ENCODE data around the gene LCN6.

DNA sequence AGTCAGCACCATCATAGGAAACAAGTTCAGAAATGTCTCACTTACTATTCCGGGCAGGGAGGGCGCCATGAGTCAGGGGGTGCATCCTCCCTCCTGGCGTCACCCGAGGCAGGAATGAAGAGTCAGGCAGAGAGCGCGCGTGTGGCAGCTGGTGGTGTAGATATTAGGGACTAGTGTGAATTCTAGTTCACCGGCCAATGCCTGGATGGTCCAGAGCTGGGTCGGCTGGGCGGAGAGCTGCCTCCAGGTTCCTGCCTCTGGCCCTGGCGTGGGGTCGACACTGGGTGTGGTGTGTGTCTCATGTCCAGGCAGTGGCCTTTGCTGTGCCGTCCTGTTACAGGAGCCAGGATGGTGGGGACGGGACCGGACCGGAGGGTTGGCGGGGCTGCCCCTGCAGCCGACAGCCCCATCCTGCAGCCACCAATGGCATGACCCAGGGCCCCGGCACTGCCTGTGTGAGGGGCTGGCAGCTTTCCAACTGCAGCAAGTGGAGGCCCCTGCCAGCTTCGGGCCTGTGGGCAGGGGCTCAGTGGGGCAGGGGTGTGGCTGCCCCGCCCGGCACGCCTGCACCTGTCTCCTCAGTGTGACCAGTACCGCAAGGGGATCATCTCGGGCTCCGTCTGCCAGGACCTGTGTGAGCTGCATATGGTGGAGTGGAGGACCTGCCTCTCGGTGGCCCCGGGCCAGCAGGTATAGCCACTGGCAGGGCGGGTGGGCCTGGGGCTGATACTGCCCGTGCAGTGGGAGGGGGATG lies 26.8 kb downstream of the LCN6 start:
- TF ChIP-seq, protein P1, sequence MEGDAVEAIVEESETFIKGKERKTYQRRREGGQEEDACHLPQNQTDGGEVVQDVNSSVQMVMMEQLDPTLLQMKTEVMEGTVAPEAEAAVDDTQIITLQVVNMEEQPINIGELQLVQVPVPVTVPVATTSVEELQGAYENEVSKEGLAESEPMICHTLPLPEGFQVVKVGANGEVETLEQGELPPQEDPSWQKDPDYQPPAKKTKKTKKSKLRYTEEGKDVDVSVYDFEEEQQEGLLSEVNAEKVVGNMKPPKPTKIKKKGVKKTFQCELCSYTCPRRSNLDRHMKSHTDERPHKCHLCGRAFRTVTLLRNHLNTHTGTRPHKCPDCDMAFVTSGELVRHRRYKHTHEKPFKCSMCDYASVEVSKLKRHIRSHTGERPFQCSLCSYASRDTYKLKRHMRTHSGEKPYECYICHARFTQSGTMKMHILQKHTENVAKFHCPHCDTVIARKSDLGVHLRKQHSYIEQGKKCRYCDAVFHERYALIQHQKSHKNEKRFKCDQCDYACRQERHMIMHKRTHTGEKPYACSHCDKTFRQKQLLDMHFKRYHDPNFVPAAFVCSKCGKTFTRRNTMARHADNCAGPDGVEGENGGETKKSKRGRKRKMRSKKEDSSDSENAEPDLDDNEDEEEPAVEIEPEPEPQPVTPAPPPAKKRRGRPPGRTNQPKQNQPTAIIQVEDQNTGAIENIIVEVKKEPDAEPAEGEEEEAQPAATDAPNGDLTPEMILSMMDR (IDR thresholded peaks at IDR 0.05; ENCODE audit: poor library complexity), result no peak
- TF ChIP-seq EZH2phosphoT487 (IDR thresholded peaks at IDR 0.05; ENCODE audit: low read depth, severe bottlenecking, unreplicated experiment), result no peak

Measured in hepatocyte (in vitro differentiated cells).